ENCODE data around the gene ABI3BP. TPM values are rescaled to one million over a fixed set of nuclear protein-coding genes. Genes with fewer than 3 reads are reported as not detected.

The ABI3BP gene
- total and polyA plus RNA-seq, 2 experiments from 2014 or later, result 0.42 to 0.57 TPM

- Histone ChIP-seq H3K79me2 (replicated peaks; ENCODE audit: insufficient read depth) (no peaks in the 10 kb centered on the region), H3K4me2 (no peak overlapping the region)
- no peaks in the 10 kb centered on the region for H3K27me3 Mint-ChIP-seq (ENCODE audit: insufficient read depth, low read depth, poor library complexity)
Measured at GRCh38 chr3:101010296-101010695, 17.1 kb upstream of the ABI3BP start.

More at GRCh38 chr3:101010296-101010695, 17.1 kb upstream of the ABI3BP start:
- Histone ChIP-seq H3K27me3 (ENCODE audit: insufficient read depth) (no peaks in the 10 kb centered on the region), H3K36me3 (ENCODE audit: insufficient read depth) (no peaks in the 10 kb centered on the region; the same call in 1 of the 2 replicates), H3K27ac (ENCODE audit: low read depth) (no peak overlapping the region), H2AFZ (no peak overlapping the region), H3K4me3 (no peak overlapping the region), H3K9me2 (ENCODE audit: insufficient read depth) (no peaks in the 10 kb centered on the region), H3F3A (replicated peaks; ENCODE audit: low read depth) (no peaks in the 10 kb centered on the region), H3K4me1 (ENCODE audit: insufficient read depth) (no peaks in the 10 kb centered on the region), H4K20me1 (replicated peaks; ENCODE audit: insufficient read depth) (no peaks in the 10 kb centered on the region)
- H3K9me3 Mint-ChIP-seq, result peaks cover 54% of the 10 kb centered on the region
- no peak overlapping the region for H3K27ac Mint-ChIP-seq
- H3K4me1 Mint-ChIP-seq, result no peaks in the 10 kb centered on the region
- DNase-seq (ENCODE audit: low spot score) (no peak), ATAC-seq (no peak)
- TF ChIP-seq POLR2AphosphoS5 (IDR thresholded peaks at IDR 0.05; ENCODE audit: low read depth) (no peak), NANOG (IDR thresholded peaks at IDR 0.05; ENCODE audit: borderline replicate concordance) (no peak), CREB1 (CRISPR knock-in tag; IDR thresholded peaks at IDR 0.05; ENCODE audit: low read depth) (no peak), REST (IDR thresholded peaks at IDR 0.05; ENCODE audit: unreplicated experiment) (no peak), ZNF114 (CRISPR knock-in tag; IDR thresholded peaks at IDR 0.05) (no peak), JUNB (IDR thresholded peaks at IDR 0.05; ENCODE audit: unreplicated experiment) (no peak), ZNF462 (CRISPR knock-in tag; IDR thresholded peaks at IDR 0.05) (no peak), CTCF (conservative IDR thresholded peaks at IDR 0.05; ENCODE audit: low read depth in 2 of 2) (no peak), EZH2 (IDR thresholded peaks at IDR 0.05; ENCODE audit: low read depth, unreplicated experiment) (no peak), EZH2phosphoT487 (IDR thresholded peaks at IDR 0.05; ENCODE audit: unreplicated experiment) (no peak), STAT1 (IDR thresholded peaks at IDR 0.05; ENCODE audit: unreplicated experiment) (no peak)
- no peak overlapping the region for H3K4me3 Mint-ChIP-seq
- H3K36me3 Mint-ChIP-seq (ENCODE audit: low read depth), result peaks cover 14% of the 10 kb centered on the region; the same call in 2 of the 3 replicates

All from GM23338 (cell line).